ENCODE data around the gene SPRY1. TPM values are rescaled to one million over a fixed set of nuclear protein-coding genes. Genes with fewer than 3 reads are reported as not detected.
A peak's percentile ranks its signal among the peaks of the same experiment; 100 is the strongest.

The SPRY1 gene
- total RNA-seq, 2 donors from 2014 or later, result 40.0 to 118 TPM

- DNase-seq (peak; percentile 65 to 80 (median 74)), ATAC-seq (peak; percentile 40)
- WGBS, 2 donors, result 0% methylated on average over 61 to 76 of the region's 85 CpGs
- H3K9me3 ChIP-seq, result no peaks in the 10 kb centered on the region
- peak overlapping the region; percentile 76 to 82 for H3K4me3 ChIP-seq
- H3K27ac ChIP-seq, result peak overlapping the region; percentile 91 to 97 (median 94)
- peaks cover 0 to 5% of the 10 kb centered on the region in 2 donors for H3K36me3 ChIP-seq (replicated peaks in 1 of 2; ENCODE audit: insufficient read depth in 1 of 2, low read depth in 2 of 2)
- H3K4me1 ChIP-seq, result peaks cover 8% of the 10 kb centered on the region
- no peak for TF ChIP-seq POLR2A (IDR thresholded peaks at IDR 0.05)
- TF ChIP-seq, protein P1, sequence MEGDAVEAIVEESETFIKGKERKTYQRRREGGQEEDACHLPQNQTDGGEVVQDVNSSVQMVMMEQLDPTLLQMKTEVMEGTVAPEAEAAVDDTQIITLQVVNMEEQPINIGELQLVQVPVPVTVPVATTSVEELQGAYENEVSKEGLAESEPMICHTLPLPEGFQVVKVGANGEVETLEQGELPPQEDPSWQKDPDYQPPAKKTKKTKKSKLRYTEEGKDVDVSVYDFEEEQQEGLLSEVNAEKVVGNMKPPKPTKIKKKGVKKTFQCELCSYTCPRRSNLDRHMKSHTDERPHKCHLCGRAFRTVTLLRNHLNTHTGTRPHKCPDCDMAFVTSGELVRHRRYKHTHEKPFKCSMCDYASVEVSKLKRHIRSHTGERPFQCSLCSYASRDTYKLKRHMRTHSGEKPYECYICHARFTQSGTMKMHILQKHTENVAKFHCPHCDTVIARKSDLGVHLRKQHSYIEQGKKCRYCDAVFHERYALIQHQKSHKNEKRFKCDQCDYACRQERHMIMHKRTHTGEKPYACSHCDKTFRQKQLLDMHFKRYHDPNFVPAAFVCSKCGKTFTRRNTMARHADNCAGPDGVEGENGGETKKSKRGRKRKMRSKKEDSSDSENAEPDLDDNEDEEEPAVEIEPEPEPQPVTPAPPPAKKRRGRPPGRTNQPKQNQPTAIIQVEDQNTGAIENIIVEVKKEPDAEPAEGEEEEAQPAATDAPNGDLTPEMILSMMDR (IDR thresholded peaks at IDR 0.05), result no peak
- H3K27me3 ChIP-seq, result no peaks in the 10 kb centered on the region
- intact Hi-C loops (cut with DNase I), result no loop called here
Observed at GRCh38 chr4:123397144-123398065, 810 bp downstream of the SPRY1 start.

DNA sequence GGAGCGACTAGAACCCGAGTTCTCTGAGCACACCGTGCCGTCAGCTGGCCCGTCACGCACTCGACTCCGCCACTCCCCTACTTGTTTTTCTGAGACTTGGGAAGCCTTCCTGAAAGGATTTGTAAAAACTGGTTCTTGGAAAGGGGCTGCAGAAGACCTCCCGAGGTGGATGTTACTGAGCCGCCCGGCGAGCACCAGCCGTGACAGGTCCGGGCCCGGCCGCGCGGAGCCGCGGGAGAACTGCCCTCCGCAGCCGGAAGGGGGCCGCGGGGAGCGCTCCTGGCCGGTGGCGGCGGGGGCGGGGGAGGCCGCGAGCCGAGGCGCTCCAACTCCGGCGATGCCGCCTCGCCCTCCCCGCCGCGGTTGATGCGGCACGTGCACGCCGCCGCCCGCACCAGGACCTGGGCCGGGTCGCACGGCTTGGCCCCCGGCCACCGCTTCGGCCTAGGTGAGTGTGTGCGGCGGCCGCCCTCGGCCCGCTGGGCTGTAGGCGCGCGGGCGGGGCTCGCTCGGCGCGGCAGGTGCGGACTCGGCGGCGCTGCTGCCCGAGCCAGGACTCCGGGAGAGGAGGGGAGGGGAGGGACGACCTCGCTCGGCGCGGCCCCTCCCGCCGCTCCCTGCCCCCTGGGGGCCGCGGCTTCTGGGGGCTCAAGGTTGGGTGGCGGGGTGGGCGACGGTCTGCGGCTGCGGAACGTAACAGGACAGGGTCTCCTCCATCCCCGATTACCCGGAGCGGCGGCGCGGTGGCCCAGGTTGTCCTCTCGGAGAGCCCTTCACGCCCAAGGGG lies 1.7 kb downstream of the SPRY1 start:
- WGBS, 2 donors, result 1% methylated on average over 26 to 91 of the region's 94 CpGs
- Histone ChIP-seq H3K27me3 (no peaks in the 10 kb centered on the region), H3K4me1 (peaks cover 8% of the 10 kb centered on the region), H3K4me3 (peak overlapping the region; percentile 76 to 82), H3K36me3 (replicated peaks in 1 of 2; ENCODE audit: insufficient read depth in 1 of 2, low read depth in 2 of 2) (peaks cover 0 to 5% of the 10 kb centered on the region in 2 donors), H3K27ac (peak overlapping the region; percentile 91 to 97 (median 94)), H3K9me3 (no peaks in the 10 kb centered on the region)
- intact Hi-C loops (cut with DNase I), result no loop called here
- ATAC-seq (peak; percentile 78), DNase-seq (peak; percentile 77 to 84 (median 78))
- peak; percentile 44 to 52 (median 52) for TF ChIP-seq POLR2A (IDR thresholded peaks at IDR 0.05)
- TF ChIP-seq, protein P1 (IDR thresholded peaks at IDR 0.05), result peak; percentile 30 to 80 (median 48)

DNA sequence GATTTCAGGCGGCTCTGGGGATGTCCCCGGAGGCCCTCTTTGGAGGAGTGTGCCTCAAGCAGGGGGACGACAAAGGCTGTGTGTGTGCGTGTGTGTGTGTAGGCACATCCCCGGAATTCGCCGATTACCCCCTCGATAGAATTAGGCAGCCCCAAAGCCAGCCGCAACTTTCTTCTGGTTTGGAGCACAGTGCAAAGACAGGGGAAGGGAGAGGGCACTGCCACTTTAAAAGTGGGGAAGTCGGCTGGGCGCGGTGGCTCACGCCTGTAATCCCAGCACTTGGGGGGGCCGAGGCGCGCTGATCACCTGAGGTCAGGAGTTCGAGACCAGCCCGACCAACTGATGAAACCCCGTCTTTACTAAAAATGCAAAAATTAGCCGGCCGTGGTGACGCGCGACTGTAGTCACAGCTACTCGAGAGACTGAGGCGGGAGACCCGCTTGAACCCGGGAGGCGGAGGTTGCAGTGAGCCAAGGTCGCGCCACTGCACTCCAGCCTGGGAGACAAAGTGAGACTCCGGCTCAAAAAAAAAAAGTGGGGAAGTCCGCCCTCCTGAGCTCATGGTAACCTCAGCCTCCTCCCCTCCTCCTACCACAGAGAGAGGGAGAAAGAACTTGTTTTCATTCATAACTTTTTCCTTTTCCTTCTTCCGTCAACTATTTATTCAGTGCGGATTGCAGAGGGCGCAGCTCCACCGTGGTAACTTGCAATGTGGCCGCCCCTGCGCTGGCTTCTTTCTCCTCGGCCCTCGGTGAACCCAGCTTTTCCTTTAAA lies 2.4 kb downstream of the SPRY1 start:
- H3K27me3 ChIP-seq, result no peaks in the 10 kb centered on the region
- peaks cover 8% of the 10 kb centered on the region for H3K4me1 ChIP-seq
- DNase-seq (peak; percentile 60 to 70 (median 64)), ATAC-seq (peak; percentile 13)
- peak overlapping the region; percentile 91 to 97 (median 94) for H3K27ac ChIP-seq
- H3K4me3 ChIP-seq, result peak overlapping the region; percentile 38 to 76
- intact Hi-C loops (cut with DNase I), result no loop called here
- no peaks in the 10 kb centered on the region for H3K9me3 ChIP-seq
- TF ChIP-seq, protein P1 (IDR thresholded peaks at IDR 0.05), result peak in 2 of 7 experiments; percentile 19
- peak in 2 of 3 donors; percentile 41 to 48 for TF ChIP-seq POLR2A (IDR thresholded peaks at IDR 0.05)
- H3K36me3 ChIP-seq (replicated peaks in 1 of 2; ENCODE audit: insufficient read depth in 1 of 2, low read depth in 2 of 2), result peaks cover 0 to 5% of the 10 kb centered on the region in 2 donors
- 0 to 1% methylated on average over 32 to 41 of the region's 41 CpGs for WGBS, 2 donors

DNA sequence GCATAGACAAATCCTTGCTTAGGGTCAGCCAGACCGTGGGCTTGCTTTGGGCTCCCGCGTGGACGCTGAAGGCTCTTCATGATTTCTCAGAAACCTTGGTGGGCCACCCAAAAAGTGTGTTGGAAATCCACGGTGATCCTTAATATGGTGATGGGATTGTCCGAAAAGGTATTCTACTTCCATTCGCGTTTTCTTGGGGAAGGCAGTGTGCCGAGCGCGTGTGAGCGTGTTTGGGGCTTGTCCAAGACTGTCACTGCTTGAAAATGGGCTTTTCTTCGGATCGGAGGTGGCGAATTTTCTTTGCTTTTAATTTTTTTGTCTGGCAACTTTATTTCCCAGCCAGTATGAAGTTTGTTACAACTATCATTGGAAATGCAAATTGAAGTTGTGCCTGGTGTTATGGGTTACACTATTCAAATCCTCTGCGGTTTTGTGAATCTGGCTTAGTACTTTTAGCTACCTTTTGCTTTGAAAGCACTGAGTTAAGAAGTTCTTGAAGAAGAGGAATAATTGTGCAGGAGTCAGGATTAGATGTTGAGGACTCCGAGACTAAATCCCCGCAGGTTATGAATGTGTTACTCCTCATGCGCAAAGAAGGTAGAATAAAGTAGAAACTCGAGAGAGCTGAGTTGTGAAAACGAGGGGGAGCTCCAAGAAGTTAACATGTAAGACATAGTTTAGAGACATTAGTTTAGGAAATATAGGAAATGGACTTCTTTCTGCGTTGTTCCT lies 3.2 kb downstream of the SPRY1 start:
- peak in 2 of 4 donors; percentile 17 to 46 for DNase-seq
- intact Hi-C loops (cut with DNase I), result loop anchor here (10.0 kb wide), 1 partner anchor 265 kb away; no protein-coding TSS in a partner anchor
- WGBS, 2 donors, result 5 to 6% methylated on average over 22 of the region's 22 CpGs
- Histone ChIP-seq H3K27ac (peak overlapping the region; percentile 91 to 97 (median 94)), H3K36me3 (replicated peaks in 1 of 2; ENCODE audit: insufficient read depth in 1 of 2, low read depth in 2 of 2) (peaks cover 0 to 5% of the 10 kb centered on the region in 2 donors), H3K4me1 (peaks cover 8% of the 10 kb centered on the region), H3K4me3 (peak overlapping the region; percentile 38 to 76), H3K9me3 (no peaks in the 10 kb centered on the region), H3K27me3 (no peaks in the 10 kb centered on the region)
- no peak for TF ChIP-seq POLR2A (IDR thresholded peaks at IDR 0.05)
- ATAC-seq, result no peak

All from body of pancreas (tissue), 4 donors.